ENCODE results near the gene PLEKHG4B. TPM values are rescaled to one million over a fixed set of nuclear protein-coding genes. Genes with fewer than 3 reads are reported as not detected.

PLEKHG4B gene
- total and polyA plus RNA-seq, 4 donors: under 0.01 to 0.05 (median 0.01) TPM; not detected in 1

DNA sequence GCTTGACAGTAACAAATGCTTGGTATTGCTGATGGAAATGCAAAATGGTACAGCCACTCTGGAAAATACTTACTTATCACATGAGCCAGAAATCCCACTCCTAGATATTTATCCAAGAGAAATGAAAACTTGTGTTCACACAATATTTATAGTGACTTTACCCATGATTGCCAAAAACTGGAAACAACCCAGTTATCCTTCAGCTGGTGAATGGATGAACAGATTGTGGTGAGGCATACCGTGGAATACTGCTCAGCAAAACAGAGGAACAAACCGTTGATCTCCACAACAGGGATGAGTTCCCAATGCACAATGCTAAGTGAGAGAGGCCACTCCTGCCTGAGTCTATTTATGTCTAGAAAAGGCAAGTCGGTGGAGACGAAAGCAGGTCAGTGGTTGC, 58.8 kb downstream of the PLEKHG4B start:
- no peaks in the 10 kb centered on the region for H3K36me3 ChIP-seq (ENCODE audit: control insufficient read depth in 4 of 4, insufficient read depth in 3 of 4, low read depth in 1 of 4, low read length in 3 of 4)
- no peak overlapping the region for H3K9ac ChIP-seq (ENCODE audit: low read depth in 1 of 2, low read length in 2 of 2)
- no peak overlapping the region for H3K27ac ChIP-seq (ENCODE audit: low read depth in 1 of 2, low read length in 2 of 2)
- peaks cover 8 to 11% (median 9%) of the 10 kb centered on the region in 4 donors for H3K9me3 ChIP-seq (ENCODE audit: control insufficient read depth in 4 of 4, low read length in 3 of 4)
- H3K4me3 ChIP-seq (ENCODE audit: low read depth in 1 of 3, low read length in 3 of 3): no peak overlapping the region
- DNase-seq (ENCODE audit: low spot score): peak; percentile 6
- no peak for TF ChIP-seq GABPA (IDR thresholded peaks at IDR 0.05 in 1 of 2, conservative IDR thresholded peaks at IDR 0.05 in 1 of 2)
- TF ChIP-seq HNF4G (IDR thresholded peaks at IDR 0.05): no peak
- TF ChIP-seq SP1 (IDR thresholded peaks at IDR 0.05): no peak
- TF ChIP-seq, protein P1, sequence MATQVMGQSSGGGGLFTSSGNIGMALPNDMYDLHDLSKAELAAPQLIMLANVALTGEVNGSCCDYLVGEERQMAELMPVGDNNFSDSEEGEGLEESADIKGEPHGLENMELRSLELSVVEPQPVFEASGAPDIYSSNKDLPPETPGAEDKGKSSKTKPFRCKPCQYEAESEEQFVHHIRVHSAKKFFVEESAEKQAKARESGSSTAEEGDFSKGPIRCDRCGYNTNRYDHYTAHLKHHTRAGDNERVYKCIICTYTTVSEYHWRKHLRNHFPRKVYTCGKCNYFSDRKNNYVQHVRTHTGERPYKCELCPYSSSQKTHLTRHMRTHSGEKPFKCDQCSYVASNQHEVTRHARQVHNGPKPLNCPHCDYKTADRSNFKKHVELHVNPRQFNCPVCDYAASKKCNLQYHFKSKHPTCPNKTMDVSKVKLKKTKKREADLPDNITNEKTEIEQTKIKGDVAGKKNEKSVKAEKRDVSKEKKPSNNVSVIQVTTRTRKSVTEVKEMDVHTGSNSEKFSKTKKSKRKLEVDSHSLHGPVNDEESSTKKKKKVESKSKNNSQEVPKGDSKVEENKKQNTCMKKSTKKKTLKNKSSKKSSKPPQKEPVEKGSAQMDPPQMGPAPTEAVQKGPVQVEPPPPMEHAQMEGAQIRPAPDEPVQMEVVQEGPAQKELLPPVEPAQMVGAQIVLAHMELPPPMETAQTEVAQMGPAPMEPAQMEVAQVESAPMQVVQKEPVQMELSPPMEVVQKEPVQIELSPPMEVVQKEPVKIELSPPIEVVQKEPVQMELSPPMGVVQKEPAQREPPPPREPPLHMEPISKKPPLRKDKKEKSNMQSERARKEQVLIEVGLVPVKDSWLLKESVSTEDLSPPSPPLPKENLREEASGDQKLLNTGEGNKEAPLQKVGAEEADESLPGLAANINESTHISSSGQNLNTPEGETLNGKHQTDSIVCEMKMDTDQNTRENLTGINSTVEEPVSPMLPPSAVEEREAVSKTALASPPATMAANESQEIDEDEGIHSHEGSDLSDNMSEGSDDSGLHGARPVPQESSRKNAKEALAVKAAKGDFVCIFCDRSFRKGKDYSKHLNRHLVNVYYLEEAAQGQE (IDR thresholded peaks at IDR 0.05): no peak
- TF ChIP-seq, protein P2, sequence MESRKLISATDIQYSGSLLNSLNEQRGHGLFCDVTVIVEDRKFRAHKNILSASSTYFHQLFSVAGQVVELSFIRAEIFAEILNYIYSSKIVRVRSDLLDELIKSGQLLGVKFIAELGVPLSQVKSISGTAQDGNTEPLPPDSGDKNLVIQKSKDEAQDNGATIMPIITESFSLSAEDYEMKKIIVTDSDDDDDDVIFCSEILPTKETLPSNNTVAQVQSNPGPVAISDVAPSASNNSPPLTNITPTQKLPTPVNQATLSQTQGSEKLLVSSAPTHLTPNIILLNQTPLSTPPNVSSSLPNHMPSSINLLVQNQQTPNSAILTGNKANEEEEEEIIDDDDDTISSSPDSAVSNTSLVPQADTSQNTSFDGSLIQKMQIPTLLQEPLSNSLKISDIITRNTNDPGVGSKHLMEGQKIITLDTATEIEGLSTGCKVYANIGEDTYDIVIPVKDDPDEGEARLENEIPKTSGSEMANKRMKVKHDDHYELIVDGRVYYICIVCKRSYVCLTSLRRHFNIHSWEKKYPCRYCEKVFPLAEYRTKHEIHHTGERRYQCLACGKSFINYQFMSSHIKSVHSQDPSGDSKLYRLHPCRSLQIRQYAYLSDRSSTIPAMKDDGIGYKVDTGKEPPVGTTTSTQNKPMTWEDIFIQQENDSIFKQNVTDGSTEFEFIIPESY (IDR thresholded peaks at IDR 0.05): no peak
- TF ChIP-seq, protein P3, sequence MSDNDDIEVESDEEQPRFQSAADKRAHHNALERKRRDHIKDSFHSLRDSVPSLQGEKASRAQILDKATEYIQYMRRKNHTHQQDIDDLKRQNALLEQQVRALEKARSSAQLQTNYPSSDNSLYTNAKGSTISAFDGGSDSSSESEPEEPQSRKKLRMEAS (IDR thresholded peaks at IDR 0.05): no peak
- no peaks in the 10 kb centered on the region for H3K4me1 ChIP-seq (ENCODE audit: control insufficient read depth in 4 of 4, insufficient read depth in 4 of 4, low read length in 3 of 4)
- WGBS: 90% methylated on average over 4 of the region's 4 CpGs
- H3K27me3 ChIP-seq (ENCODE audit: control insufficient read depth in 4 of 4, insufficient read depth in 4 of 4, low read length in 3 of 4): no peaks in the 10 kb centered on the region

DNA sequence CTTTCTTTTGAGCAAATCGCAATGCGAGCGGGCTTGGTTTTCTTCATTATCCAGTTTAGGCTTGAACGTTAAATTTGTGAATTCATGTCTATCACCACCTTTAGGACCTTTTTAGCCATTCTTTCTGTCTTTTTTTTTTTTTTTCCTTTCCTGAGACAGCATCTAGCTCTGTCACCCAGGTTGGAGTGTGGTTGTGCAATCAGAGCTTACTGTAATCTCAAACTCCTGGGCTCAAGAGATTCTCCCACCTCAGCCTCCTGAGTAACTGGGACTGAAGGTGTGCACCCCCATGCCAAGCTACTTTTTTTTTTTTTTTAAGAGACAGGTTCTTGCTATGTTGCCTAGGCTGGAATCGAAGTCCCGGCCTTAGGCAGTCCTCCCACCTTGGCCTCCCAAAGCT, 60.1 kb downstream of the PLEKHG4B start:
- Histone ChIP-seq H3K27ac (ENCODE audit: low read depth in 1 of 2, low read length in 2 of 2) (no peak overlapping the region), H3K4me3 (ENCODE audit: low read depth in 1 of 3, low read length in 3 of 3) (no peak overlapping the region), H3K27me3 (ENCODE audit: control insufficient read depth in 4 of 4, insufficient read depth in 4 of 4, low read length in 3 of 4) (no peaks in the 10 kb centered on the region), H3K4me1 (ENCODE audit: control insufficient read depth in 4 of 4, insufficient read depth in 4 of 4, low read length in 3 of 4) (no peaks in the 10 kb centered on the region), H3K9me3 (ENCODE audit: control insufficient read depth in 4 of 4, low read length in 3 of 4) (peaks cover 3 to 7% (median 5%) of the 10 kb centered on the region in 4 donors), H3K9ac (ENCODE audit: low read depth in 1 of 2, low read length in 2 of 2) (no peak overlapping the region), H3K36me3 (ENCODE audit: control insufficient read depth in 4 of 4, insufficient read depth in 3 of 4, low read depth in 1 of 4, low read length in 3 of 4) (no peaks in the 10 kb centered on the region)
- WGBS: 90% methylated on average over 6 of the region's 6 CpGs
- TF ChIP-seq, protein P4, sequence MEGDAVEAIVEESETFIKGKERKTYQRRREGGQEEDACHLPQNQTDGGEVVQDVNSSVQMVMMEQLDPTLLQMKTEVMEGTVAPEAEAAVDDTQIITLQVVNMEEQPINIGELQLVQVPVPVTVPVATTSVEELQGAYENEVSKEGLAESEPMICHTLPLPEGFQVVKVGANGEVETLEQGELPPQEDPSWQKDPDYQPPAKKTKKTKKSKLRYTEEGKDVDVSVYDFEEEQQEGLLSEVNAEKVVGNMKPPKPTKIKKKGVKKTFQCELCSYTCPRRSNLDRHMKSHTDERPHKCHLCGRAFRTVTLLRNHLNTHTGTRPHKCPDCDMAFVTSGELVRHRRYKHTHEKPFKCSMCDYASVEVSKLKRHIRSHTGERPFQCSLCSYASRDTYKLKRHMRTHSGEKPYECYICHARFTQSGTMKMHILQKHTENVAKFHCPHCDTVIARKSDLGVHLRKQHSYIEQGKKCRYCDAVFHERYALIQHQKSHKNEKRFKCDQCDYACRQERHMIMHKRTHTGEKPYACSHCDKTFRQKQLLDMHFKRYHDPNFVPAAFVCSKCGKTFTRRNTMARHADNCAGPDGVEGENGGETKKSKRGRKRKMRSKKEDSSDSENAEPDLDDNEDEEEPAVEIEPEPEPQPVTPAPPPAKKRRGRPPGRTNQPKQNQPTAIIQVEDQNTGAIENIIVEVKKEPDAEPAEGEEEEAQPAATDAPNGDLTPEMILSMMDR (IDR thresholded peaks at IDR 0.05; ENCODE audit: low read depth, low read length, missing input control): no peak
- TF ChIP-seq, protein P1 (IDR thresholded peaks at IDR 0.05): no peak
- TF ChIP-seq RXRA (IDR thresholded peaks at IDR 0.05): no peak
- TF ChIP-seq NR2F2 (IDR thresholded peaks at IDR 0.05): no peak
- DNase-seq (ENCODE audit: low spot score): no peak
